Measurements from ENCODE around the gene FLYWCH1.

FLYWCH1 gene

GRCh38 chr16:2987286-2987685 lies 75.6 kb downstream of the FLYWCH1 start:
- DNase-seq, result no peak

DNA sequence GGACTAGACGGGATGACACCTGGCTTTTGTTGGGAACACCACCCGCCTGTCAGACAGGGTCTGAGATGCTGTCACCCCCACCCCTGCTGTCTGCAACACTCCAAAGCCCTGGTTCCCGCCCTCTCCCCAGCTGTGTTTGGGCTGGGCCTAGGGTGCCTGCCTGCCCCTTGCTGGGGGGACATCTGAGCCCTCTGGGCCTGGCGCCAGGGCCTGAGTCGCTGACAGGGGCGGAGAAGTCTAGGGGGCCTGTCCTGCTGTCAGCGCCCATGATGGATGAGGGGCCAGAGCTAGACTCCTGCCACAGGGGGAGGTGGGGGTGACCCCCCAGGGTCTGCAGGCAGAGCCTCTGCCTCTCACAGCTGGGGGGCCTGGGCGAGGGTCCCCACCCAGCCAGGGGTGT lies 76.1 kb downstream of the FLYWCH1 start:
- DNase-seq, result no peak

GRCh38 chr16:2988590-2989099 lies 76.9 kb downstream of the FLYWCH1 start:
- no peak for DNase-seq

- DNase-seq, result no peak
Measured at GRCh38 chr16:2990891-2991290, 79.2 kb downstream of the FLYWCH1 start.

DNA sequence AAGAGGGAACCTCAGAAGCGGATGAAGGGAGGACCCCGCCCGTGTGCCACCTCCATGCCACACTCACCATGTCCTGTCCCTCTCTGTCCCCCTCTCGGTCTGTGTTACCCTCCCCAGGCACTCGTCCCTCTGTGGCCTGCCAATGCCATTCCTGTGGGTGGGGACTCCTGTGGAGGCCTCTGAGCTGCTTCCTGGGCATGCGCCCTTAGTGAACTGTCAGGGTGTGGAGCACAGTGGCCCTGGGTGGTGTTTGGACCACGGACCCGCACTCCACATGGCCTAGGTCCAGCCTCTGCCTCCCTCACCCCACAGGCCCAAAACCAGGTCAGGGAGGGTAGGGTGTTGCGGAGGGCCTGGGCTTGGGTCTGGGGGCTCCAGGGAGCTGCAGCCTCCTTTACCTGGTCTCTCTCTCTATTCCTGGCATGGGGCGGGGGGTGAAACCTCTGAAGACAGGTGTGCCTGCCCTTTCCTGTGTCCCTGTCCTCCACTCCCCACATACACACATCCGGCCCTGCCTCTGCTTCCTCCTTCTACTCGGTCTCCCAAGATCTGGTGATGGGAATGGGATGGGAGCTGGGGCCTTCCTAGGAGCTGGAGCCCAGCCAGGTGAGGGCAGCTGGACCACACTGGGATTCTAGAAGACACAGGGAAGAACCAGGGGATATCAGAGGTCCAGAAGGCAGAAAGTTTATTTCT lies 80.0 kb downstream of the FLYWCH1 start:
- DNase-seq, result no peak

- DNase-seq, result no peak
Measured at GRCh38 chr16:2992383-2993081, 80.8 kb downstream of the FLYWCH1 start.

DNA sequence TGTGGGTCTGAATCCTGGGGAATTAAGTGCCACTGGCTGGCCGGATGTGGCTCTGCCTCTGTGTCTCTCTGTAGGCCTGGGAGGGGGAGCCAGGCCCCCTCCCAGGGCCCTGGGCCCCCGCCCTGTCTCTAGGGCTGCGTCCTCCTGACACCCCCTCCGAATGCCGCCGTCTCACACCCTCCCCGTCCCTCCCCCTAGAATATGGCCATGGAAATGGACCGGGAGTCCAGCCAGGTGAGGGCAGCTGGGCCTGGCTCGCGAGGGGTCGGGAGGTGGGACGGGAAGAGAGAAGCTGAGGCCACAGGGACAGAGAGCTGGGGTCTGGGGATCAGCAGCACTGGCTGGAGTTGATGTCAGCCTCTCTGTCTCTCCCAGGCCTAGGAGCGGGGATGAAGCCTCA lies 84.6 kb downstream of the FLYWCH1 start:
- no peak for DNase-seq

- no peak for DNase-seq
Measured at GRCh38 chr16:2999929-3000328, 88.2 kb downstream of the FLYWCH1 start.

DNA sequence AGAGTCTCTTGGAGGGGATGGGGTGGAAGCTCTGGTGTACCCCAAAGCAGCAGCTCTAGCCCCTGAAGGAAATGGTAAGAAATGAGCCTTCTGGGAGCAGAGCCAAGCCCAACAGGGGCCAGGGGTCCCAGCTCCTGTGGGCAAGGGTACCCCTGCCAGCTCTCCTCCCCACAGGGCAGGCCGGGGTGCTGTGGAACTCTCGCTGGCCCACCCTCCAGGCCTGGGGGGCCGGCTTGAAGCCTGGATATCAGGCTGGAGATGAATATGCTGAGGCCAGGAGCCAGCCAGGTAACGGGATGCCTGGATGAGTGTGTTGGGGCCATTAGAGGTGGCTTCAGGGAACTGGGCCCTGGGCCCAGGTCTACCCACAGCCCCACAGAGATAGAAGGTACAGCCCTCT lies 88.8 kb downstream of the FLYWCH1 start:
- DNase-seq, result no peak

Measured in NCI-H526 treated with DMSO at 0.1 percent for 48 hours (cell line).